GM10847 (cell line): ENCODE data around the gene FAM110C.

Experiments used
- POLR2A ChIP-seq: IDR thresholded peaks from 2 replicates; pipeline ENCODE4 v1.6.1; 2011; ENCODE audit not compliant: insufficient read length; ENCODE audit errors: extremely low read depth

Gene FAM110C, protein sequence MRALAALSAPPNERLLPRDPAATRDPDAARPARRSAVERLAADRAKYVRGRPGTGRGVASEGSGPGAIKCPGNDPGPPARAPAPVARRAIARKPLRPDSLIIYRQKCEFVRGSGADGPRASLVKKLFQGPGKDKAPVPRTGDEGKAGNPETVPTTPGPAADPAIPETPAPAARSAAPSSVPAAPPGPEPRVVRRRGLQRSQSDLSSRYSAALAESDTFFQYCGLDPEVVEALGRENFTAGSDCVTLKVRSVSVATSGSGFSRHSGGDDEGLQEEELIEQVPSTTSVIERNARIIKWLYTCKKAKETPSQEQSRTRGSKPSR

GRCh38 chr2:46471-47345 lies at the start of gene FAM110C:
Gene FAM110C, minus strand, starts transcription at chr2:46505. Its CDS starts 120 bp downstream, at chr2:46385.
- no peak for TF ChIP-seq POLR2A

DNA sequence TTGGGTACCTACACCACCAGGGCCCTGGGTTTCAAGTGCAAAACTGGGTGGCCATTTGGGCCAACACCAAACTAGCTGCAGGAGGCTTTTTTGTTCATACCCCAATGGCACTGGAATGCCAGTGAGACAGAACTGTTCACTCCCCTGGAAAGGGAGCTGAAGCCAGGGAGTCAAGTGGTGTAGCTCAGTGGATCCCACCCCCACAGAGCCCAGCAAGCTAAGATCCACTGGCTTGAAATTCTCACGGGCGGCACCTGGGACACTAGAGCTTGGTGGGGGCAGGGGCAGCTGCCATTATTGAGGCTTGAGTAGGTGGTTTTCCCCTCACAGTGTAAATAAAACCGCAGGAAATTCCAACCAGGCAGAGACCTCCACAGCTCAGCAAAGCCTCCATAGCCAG lies 46.0 kb upstream of the FAM110C start:
- TF ChIP-seq POLR2A: no peak

DNA sequence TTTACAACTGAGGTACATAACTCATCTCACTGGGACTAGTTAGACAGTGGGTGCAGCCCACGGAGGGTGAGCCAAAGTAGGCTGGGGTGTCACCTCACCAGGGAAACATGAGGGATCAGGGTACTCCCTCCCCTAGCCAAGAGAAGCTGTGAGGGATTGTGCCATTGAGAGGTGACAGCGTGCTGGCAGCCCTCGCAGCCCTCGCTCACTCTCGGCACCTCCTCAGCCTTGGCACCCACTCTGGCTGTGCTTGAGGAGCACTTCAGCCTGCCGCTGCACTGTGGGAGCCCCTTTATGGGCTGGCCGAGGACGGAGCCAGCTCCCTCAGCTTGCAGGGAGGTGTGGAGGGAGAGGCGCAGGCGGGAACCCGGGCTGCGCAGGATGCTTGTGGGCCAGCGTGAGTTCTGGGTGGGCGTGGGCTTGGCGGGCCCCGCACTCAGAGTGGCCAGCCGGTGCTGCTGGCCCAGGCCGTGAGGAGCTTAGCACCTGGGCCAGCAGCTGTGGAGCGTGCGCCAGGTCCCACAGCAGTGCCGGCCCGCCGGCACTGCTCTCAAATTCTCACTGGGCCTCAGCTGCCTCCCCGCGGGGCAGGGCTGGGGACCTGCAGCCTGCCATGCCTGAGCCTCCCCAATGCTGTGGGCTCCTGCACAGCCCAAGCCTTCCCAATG lies 44.5 kb upstream of the FAM110C start:
- TF ChIP-seq POLR2A: no peak

GRCh38 chr2:85761-86160 lies 39.5 kb upstream of the FAM110C start:
- no peak for TF ChIP-seq POLR2A

- TF ChIP-seq POLR2A: no peak
These were observed 37.8 kb upstream of the FAM110C start for GRCh38 chr2:84121-84520.

GRCh38 chr2:80971-81736 lies 34.8 kb upstream of the FAM110C start:
- TF ChIP-seq POLR2A: no peak

DNA sequence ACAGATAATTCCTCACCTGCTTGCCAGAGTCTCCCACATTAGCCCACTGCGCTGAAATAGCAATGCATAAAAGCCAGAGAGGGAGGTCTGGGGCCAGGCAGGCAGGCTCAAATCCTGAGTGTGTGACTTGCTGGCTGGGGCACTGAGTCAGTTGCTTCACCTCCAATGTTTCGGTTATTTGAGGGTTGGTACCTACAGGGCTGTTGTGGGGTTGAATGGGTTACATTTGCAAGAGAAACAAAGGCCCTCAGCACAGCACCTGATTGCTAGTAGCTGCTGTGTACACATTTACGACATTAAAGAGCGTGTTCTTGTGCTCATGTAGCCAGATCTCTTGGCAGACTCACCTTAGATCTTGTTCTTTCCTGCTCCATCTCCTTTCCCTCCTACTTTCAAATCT lies 34.1 kb upstream of the FAM110C start:
- no peak for TF ChIP-seq POLR2A

DNA sequence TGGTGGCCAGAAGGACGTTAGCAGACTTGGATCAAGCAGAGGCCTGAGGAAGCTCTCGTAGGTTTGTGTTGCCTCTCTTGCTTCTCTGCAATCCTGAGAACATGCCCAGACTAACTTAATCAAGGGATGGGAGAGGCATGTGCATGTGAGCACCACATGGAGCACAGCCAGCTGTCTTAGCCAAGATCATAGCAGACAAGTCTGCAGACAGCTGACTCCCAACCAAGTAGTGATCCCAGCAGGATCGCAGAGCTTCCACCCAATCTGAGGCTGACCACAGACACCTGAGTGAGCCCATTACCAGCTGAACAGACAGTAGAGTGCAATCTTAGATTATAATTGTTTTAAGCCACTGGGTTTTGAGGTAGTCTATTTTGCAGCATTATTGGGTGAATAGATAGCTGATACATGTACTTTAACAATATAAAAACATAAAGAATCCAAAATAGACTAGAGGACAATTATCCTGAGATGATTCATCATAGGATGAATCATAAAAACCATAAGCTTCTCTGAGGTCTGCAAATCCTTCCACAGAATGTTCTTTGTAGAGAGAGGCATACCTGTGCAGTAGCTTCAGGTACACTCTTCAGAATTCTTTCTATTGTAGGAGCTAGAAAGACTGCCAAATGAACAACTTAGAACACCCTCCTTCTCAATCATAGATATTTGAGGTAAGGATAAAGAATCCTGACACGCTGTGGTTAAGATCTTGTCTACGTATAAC lies 25.2 kb upstream of the FAM110C start:
- no peak for TF ChIP-seq POLR2A

- no peak for TF ChIP-seq POLR2A
These were observed 23.4 kb upstream of the FAM110C start for GRCh38 chr2:69366-70344.

DNA sequence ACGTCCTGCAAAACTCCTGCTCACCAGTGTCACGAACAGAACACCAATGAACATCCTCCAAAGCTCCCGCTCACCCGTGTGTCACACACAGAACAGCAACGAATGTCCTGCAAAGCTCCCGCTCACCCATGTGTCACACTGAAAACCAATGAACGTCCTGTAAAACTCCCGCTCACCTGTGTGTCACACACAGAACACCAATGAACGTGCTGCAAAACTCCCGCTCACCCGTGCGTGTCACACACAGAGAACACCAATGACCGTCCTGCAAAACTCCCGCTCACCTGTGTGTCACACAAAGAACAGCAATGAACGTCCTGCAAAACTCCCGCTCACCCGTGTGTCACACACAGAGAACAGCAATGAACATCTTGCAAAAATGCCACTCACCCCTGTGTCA lies 20.5 kb upstream of the FAM110C start:
- TF ChIP-seq POLR2A: no peak

DNA sequence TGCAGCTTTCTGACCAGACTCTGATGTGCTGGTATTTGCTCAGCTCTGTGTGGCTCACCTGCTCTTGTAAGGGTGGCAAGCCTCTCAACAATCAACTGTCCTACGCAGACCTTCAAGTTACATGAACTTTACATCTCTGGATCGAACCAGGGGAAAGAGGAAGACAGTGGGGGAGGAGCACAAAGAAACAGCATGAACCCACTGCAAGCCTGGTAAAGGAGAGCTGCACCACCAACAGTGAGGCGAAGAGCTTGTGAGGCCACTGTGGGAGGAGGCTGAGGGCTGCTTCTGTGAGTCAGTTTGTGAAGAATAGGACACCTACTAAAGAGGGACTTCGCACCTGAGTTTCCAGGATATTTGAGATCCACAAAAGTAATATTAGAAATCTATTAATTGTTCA lies 18.8 kb upstream of the FAM110C start:
- TF ChIP-seq POLR2A: no peak

DNA sequence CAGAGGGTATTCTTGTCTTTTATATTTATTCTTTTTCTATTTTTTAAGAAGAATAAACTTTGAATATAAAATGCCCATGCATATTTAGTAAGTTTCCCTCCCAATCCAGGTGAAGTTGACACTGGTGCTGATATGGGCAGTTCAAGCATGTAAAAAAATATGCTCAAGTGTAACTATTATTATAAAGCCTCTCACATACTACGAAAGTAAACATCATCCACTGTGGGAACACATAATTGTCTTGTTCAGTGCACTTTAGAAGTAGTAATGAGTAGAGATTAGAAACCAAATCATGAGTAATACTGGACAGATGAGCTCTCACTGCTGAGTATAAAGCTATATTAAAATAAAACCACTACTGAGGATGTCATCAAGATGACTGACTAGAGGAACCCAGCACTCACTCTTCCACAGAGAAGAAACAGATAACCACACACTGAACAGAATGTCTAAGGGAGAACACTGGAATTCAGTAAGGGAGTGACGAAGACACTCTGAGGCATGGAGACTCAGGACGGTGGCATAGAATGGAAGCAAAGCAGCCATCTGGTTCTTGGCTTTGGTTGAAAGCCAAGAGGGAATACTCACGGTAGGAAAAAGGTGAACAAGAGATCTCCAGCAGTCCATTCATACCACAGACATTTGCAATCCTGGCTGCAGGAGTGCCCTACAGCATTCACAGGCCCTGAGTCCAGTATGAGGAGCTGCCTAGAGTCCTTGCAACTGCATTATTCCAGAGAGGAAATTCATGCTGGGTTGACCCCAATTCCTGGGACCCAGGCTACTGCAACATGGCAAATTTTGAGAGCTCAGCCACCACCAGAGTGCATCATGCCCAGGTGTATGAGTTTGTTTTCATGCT lies 9.5 kb upstream of the FAM110C start:
- TF ChIP-seq POLR2A: no peak
